H9 (cell line): ENCODE results near the gene GAREM1. TPM values are rescaled to one million over a fixed set of nuclear protein-coding genes. Genes with fewer than 3 reads are reported as not detected.

Experiments
- DNase-seq: peaks from one replicate; pipeline ENCODE4 v3.0.0-alpha.2; 2017
- H2AFZ ChIP-seq: one replicate; pipeline ENCODE4 v1.6.1; 2013; ENCODE audit warnings: mild to moderate bottlenecking, low read length, control low read depth, moderate library complexity
- H2AK5ac ChIP-seq: 2 replicates; pipeline ENCODE4 v1.6.1; 2013; ENCODE audit warnings: low read length, control low read depth, mixed read lengths; ENCODE audit not compliant: insufficient read length
- H2BK120ac ChIP-seq: one replicate; pipeline ENCODE4 v1.6.1; 2013; ENCODE audit warnings: low read depth, mild to moderate bottlenecking, low read length, control low read depth, inconsistent platforms; ENCODE audit not compliant: poor library complexity, severe bottlenecking
- H2BK12ac ChIP-seq: 2 replicates; pipeline ENCODE4 v1.6.1; 2013; ENCODE audit warnings: low read length, control low read depth, mixed read lengths, low read depth; ENCODE audit not compliant: insufficient read length
- H2BK15ac ChIP-seq: 2 replicates; pipeline ENCODE4 v1.6.1; 2013; ENCODE audit warnings: low read depth, low read length, control low read depth
- H2BK20ac ChIP-seq: one replicate; pipeline ENCODE4 v1.6.1; 2013; ENCODE audit warnings: low read depth, mild to moderate bottlenecking, low read length, control low read depth, inconsistent platforms; ENCODE audit not compliant: poor library complexity, severe bottlenecking
- H2BK5ac ChIP-seq: 2 replicates; pipeline ENCODE4 v1.6.1; 2013; ENCODE audit warnings: low read length, control low read depth, mixed read lengths; ENCODE audit not compliant: insufficient read length
- H3K14ac ChIP-seq: 2 replicates; pipeline ENCODE4 v1.6.1; 2013; ENCODE audit warnings: low read length, control low read depth; ENCODE audit not compliant: insufficient read depth
- H3K18ac ChIP-seq: 2 replicates; pipeline ENCODE4 v1.6.1; 2013; ENCODE audit warnings: low read depth, mild to moderate bottlenecking, mixed read lengths, low read length, control low read depth; ENCODE audit not compliant: insufficient read length
- H3K23ac ChIP-seq: 2 replicates; pipeline ENCODE4 v1.6.1; 2013; ENCODE audit warnings: low read length, control low read depth, mixed read lengths, low read depth; ENCODE audit not compliant: insufficient read length
- H3K23me2 ChIP-seq: 2 replicates; pipeline ENCODE4 v1.6.1; 2013; ENCODE audit warnings: low read depth, mild to moderate bottlenecking, mixed read lengths, low read length, control low read depth; ENCODE audit not compliant: insufficient read length, poor library complexity, severe bottlenecking
- H3K27ac ChIP-seq: 2 replicates; pipeline ENCODE4 v1.5.1; 2013; ENCODE audit warnings: low read length, control low read depth, mixed read lengths, low read depth; ENCODE audit not compliant: insufficient read length
- H3K27me3 ChIP-seq: 2 replicates; pipeline ENCODE4 v1.6.1; 2013; ENCODE audit warnings: low read length, control low read depth, inconsistent platforms; ENCODE audit not compliant: insufficient read depth
- H3K4ac ChIP-seq: 2 replicates; pipeline ENCODE4 v1.6.1; 2013; ENCODE audit warnings: low read depth, mild to moderate bottlenecking, control low read depth, inconsistent platforms, low read length, moderate library complexity
- H3K4me1 ChIP-seq: 2 replicates; pipeline ENCODE4 v1.6.1; 2013; ENCODE audit warnings: low read length, control low read depth, inconsistent platforms; ENCODE audit not compliant: insufficient read depth
- H3K4me2 ChIP-seq: 2 replicates; pipeline ENCODE4 v1.6.1; 2013; ENCODE audit warnings: low read length, control low read depth, mixed read lengths; ENCODE audit not compliant: insufficient read length, insufficient read depth
- H3K56ac ChIP-seq: 2 replicates; pipeline ENCODE4 v1.6.1; 2013; ENCODE audit warnings: low read depth, mild to moderate bottlenecking, mixed read lengths, low read length, control low read depth; ENCODE audit not compliant: insufficient read length
- H3K79me1 ChIP-seq: 2 replicates; pipeline ENCODE4 v1.6.1; 2013; ENCODE audit warnings: low read depth, mild to moderate bottlenecking, moderate library complexity, low read length, control low read depth, inconsistent platforms; ENCODE audit not compliant: insufficient read depth, poor library complexity, severe bottlenecking
- H3K79me2 ChIP-seq: 2 replicates; pipeline ENCODE4 v1.6.1; 2013; ENCODE audit warnings: low read length, control low read depth, inconsistent platforms; ENCODE audit not compliant: insufficient read depth
- H3K9ac ChIP-seq: 2 replicates; pipeline ENCODE4 v1.6.1; 2013; ENCODE audit warnings: low read length, control low read depth, mixed read lengths; ENCODE audit not compliant: insufficient read length; ENCODE audit errors: extremely low read depth
- H3K9me3 ChIP-seq: one replicate; pipeline ENCODE4 v1.6.1; 2013; ENCODE audit warnings: low read depth, low read length, inconsistent platforms; ENCODE audit not compliant: control insufficient read depth
- H3T11ph ChIP-seq: one replicate; pipeline ENCODE4 v1.6.1; 2013; ENCODE audit warnings: mild to moderate bottlenecking, low read length, control low read depth, inconsistent platforms
- H4K20me1 ChIP-seq: one replicate; pipeline ENCODE4 v1.6.1; 2013; ENCODE audit not compliant: control insufficient read depth, insufficient read length, insufficient read depth
- H4K5ac ChIP-seq: 2 replicates; pipeline ENCODE4 v1.6.1; 2013; ENCODE audit warnings: low read depth, mild to moderate bottlenecking, mixed read lengths, low read length, control low read depth; ENCODE audit not compliant: insufficient read length
- H4K8ac ChIP-seq: replicated peaks from 2 replicates; pipeline ENCODE4 v1.6.1; 2013; ENCODE audit warnings: low read length, control low read depth, mixed read lengths, low read depth; ENCODE audit not compliant: insufficient read length
- H4K91ac ChIP-seq: 2 replicates; pipeline ENCODE4 v1.6.1; 2013; ENCODE audit warnings: low read depth, mild to moderate bottlenecking, moderate library complexity, mixed read lengths, low read length, control low read depth; ENCODE audit not compliant: insufficient read length
- H3K27ac Mint-ChIP-seq, 3 experiments: 2 replicates in 2 of 3; 3 replicates in 1 of 3; pipeline ENCODE4 v1.8.0; 2020 to 2021; ENCODE audit warnings: mixed read lengths in 3 of 3, mild to moderate bottlenecking in 1 of 3, moderate library complexity in 1 of 3
- H3K27me3 Mint-ChIP-seq: 2 replicates; pipeline ENCODE4 v1.8.0; 2021; ENCODE audit warnings: low read depth, mild to moderate bottlenecking, moderate library complexity, mixed read lengths
- H3K36me3 Mint-ChIP-seq, 3 experiments: 2 replicates in 2 of 3; 3 replicates in 1 of 3; pipeline ENCODE4 v1.8.0; 2020 to 2021; ENCODE audit warnings: low read depth in 3 of 3, mixed read lengths in 3 of 3; ENCODE audit not compliant: insufficient read depth in 1 of 3
- H3K4me1 Mint-ChIP-seq, 2 experiments: 2 replicates each; pipeline ENCODE4 v1.8.0; 2020; ENCODE audit warnings: mixed read lengths in 2 of 2
- H3K4me3 Mint-ChIP-seq, 2 experiments: 2 replicates in 1 of 2; 3 replicates in 1 of 2; pipeline ENCODE4 v1.8.0; 2020 to 2021; ENCODE audit warnings: mild to moderate bottlenecking in 2 of 2, mixed read lengths in 2 of 2, moderate library complexity in 1 of 2
- H3K9me3 Mint-ChIP-seq, 2 experiments: 2 replicates in 1 of 2; 3 replicates in 1 of 2; pipeline ENCODE4 v1.8.0; 2020; ENCODE audit warnings: mild to moderate bottlenecking in 2 of 2, mixed read lengths in 2 of 2, moderate library complexity in 1 of 2
- whole genome bisulfite sequencing: extraction: QIAGEN DNeasy Blood & Tissue Kit; methylation state at CpG from one replicate; pipeline ENCODE4 v1.1.7; 2013; ENCODE audit warnings: missing lambda C conversion rate, low lambda C conversion rate, mixed read lengths; ENCODE audit not compliant: insufficient read length; ENCODE audit errors: extremely low coverage; 5-methylcytosine and 5-hydroxymethylcytosine counted together
- total RNA-seq: library from RNA; stranded (reverse); gene quantifications from 2 replicates; pipeline ENCODE4 v1.2.1, GENCODE V29; 2021
- TF ChIP-seq, protein P1 (sequence below): fragments of 200-600 bp; sonication (generic); conservative IDR thresholded peaks from 3 replicates; pipeline ENCODE4 v1.8.0; 2021; ENCODE audit warnings: antibody characterized with exemption, mild to moderate bottlenecking

GAREM1 gene
- total RNA-seq, 1 experiment from 2014 or later, result 4.4 TPM

GRCh38 chr18:32383050-32383819 lies 87.4 kb downstream of the GAREM1 start:
- Histone ChIP-seq H3K79me2 (no peaks in the 10 kb centered on the region), H4K20me1 (no peaks in the 10 kb centered on the region), H3K18ac (no peak overlapping the region), H3K79me1 (no peaks in the 10 kb centered on the region), H2BK5ac (no peak overlapping the region), H4K5ac (no peak overlapping the region), H2BK120ac (no peak overlapping the region), H3K14ac (no peak overlapping the region), H3K9me3 (no peaks in the 10 kb centered on the region), H2BK20ac (no peak overlapping the region), H4K91ac (no peak overlapping the region), H2AFZ (no peak overlapping the region), H4K8ac (no peak overlapping the region), H3K27me3 (no peaks in the 10 kb centered on the region), H3K23me2 (no peaks in the 10 kb centered on the region), H3K23ac (no peak overlapping the region), H2BK15ac (no peak overlapping the region), H3K56ac (no peak overlapping the region), H2BK12ac (no peak overlapping the region), H3K4me2 (no peak overlapping the region), H3K27ac (no peak overlapping the region), H3K9ac (no peak overlapping the region), H3T11ph (no peak overlapping the region), H3K4me1 (no peaks in the 10 kb centered on the region), H3K4ac (no peak overlapping the region), H2AK5ac (no peak overlapping the region)
- H3K4me3 Mint-ChIP-seq, result no peak overlapping the region
- peaks cover 0 to 14% of the 10 kb centered on the region in 2 experiments; a peak in 3 of 4 replicates for H3K4me1 Mint-ChIP-seq
- no peak for DNase-seq
- no peak overlapping the region for H3K27ac Mint-ChIP-seq
- TF ChIP-seq, protein P1, sequence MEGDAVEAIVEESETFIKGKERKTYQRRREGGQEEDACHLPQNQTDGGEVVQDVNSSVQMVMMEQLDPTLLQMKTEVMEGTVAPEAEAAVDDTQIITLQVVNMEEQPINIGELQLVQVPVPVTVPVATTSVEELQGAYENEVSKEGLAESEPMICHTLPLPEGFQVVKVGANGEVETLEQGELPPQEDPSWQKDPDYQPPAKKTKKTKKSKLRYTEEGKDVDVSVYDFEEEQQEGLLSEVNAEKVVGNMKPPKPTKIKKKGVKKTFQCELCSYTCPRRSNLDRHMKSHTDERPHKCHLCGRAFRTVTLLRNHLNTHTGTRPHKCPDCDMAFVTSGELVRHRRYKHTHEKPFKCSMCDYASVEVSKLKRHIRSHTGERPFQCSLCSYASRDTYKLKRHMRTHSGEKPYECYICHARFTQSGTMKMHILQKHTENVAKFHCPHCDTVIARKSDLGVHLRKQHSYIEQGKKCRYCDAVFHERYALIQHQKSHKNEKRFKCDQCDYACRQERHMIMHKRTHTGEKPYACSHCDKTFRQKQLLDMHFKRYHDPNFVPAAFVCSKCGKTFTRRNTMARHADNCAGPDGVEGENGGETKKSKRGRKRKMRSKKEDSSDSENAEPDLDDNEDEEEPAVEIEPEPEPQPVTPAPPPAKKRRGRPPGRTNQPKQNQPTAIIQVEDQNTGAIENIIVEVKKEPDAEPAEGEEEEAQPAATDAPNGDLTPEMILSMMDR, result no peak
- H3K9me3 Mint-ChIP-seq, result no peaks in the 10 kb centered on the region
- H3K27me3 Mint-ChIP-seq, result no peaks in the 10 kb centered on the region
- H3K36me3 Mint-ChIP-seq, result no peaks in the 10 kb centered on the region
- no CpG with 5 or more reads among the region's 4 CpGs for WGBS
